ENCODE data around the gene TRIM16. TPM values are rescaled to one million over a fixed set of nuclear protein-coding genes. Genes with fewer than 3 reads are reported as not detected.
"Not testable (repeated sequence)": the region's sequence is repeated elsewhere in the genome, so short reads cannot be mapped to it uniquely, and the experiment has no call there.

TRIM16 gene
- total and polyA plus RNA-seq, 2 of the 8 experiments (the other 6 are each of a cell fraction or from before 2014, with no cell fraction given): 15.2 to 29.1 TPM

- H4K20me1 ChIP-seq (replicated peaks in 1 of 2; ENCODE audit: control insufficient read depth in 1 of 2, insufficient read depth in 2 of 2, low read length in 2 of 2); H3K9me3 ChIP-seq (ENCODE audit: insufficient read depth in 2 of 2, low read depth in 1 of 2, low read length in 1 of 2); H3K4ac ChIP-seq (replicated peaks; ENCODE audit: insufficient read length, low read depth, low read length); H3K79me2 ChIP-seq (ENCODE audit: control insufficient read depth in 1 of 2, insufficient read depth in 2 of 2, low read length in 2 of 2); H4K91ac ChIP-seq (replicated peaks; ENCODE audit: insufficient read length, low read length); H2BK15ac ChIP-seq (ENCODE audit: low read length); H4K5ac ChIP-seq (ENCODE audit: insufficient read length, low read depth, low read length); H3K9ac ChIP-seq (replicated peaks in 1 of 4; ENCODE audit: extremely low read depth in 1 of 4, low read depth in 3 of 4, low read length in 3 of 4); H3K14ac ChIP-seq (ENCODE audit: insufficient read length); H2AK5ac ChIP-seq (ENCODE audit: low read depth, low read length); H3K4me1 ChIP-seq (replicated peaks in 1 of 4; ENCODE audit: control insufficient read depth in 3 of 4, insufficient read depth in 4 of 4, low read length in 3 of 4); H2AFZ ChIP-seq (ENCODE audit: low read length); H3K27ac ChIP-seq (ENCODE audit: low read depth, low read length); H2BK12ac ChIP-seq (ENCODE audit: low read depth, low read length); H3K4me3 ChIP-seq (ENCODE audit: extremely low read depth in 1 of 4, insufficient read depth in 2 of 4, low read depth in 3 of 4, low read length in 4 of 4); H3K23ac ChIP-seq (ENCODE audit: insufficient read length); H2BK5ac ChIP-seq (ENCODE audit: low read depth, low read length); H3K79me1 ChIP-seq (ENCODE audit: low read depth, low read length); H3K18ac ChIP-seq (ENCODE audit: extremely low read depth, low read length); DNase-seq (ENCODE audit: low read depth in 1 of 2, low spot score in 2 of 2); FAIRE-seq; H2BK120ac ChIP-seq (replicated peaks; ENCODE audit: low read depth, low read length); CTCF ChIA-PET (ENCODE audit: partially characterized antibody); H3K4me2 ChIP-seq (ENCODE audit: insufficient read depth in 1 of 2, low read depth in 2 of 2, low read length in 2 of 2); H4K8ac ChIP-seq (ENCODE audit: extremely low read depth, insufficient read depth, low read length); H3K23me2 ChIP-seq (ENCODE audit: low read depth, low read length); H3K36me3 ChIP-seq (ENCODE audit: control insufficient read depth in 2 of 4, insufficient read depth in 4 of 4, low read length in 3 of 4); H2BK20ac ChIP-seq (ENCODE audit: low read length); H3K56ac ChIP-seq (replicated peaks; ENCODE audit: insufficient read length, low read depth, low read length); POLR2A ChIA-PET (ENCODE audit: partially characterized antibody); H3K27me3 ChIP-seq (replicated peaks in 1 of 4; ENCODE audit: control insufficient read depth in 3 of 4, extremely low read depth in 1 of 4, insufficient read depth in 3 of 4, low read length in 3 of 4): not testable (repeated sequence)
- WGBS, 2 experiments (ENCODE audit: extremely low coverage in 1 of 2, insufficient coverage in 1 of 2, insufficient read length in 1 of 2, insufficient replicate concordance in 2 of 2, low coverage in 1 of 2, low lambda C conversion rate in 2 of 2, missing lambda C conversion rate in 1 of 2): 87% methylated on average over 7 of the region's 14 CpGs; no CpG with 5 or more reads in 1 of the 2 experiments
Measured at GRCh38 chr17:15730535-15730934, 46.4 kb upstream of the TRIM16 start.

Measured in H1 (cell line).